Measurements from ENCODE around the gene SLC6A18. TPM values are rescaled to one million over a fixed set of nuclear protein-coding genes. Genes with fewer than 3 reads are reported as not detected.

SLC6A18 gene
- total RNA-seq, 1 experiment from 2014 or later: not detected

- ChIA-PET POLR2A (no interaction called here), CTCF (no interaction called here)
- ATAC-seq (no peak), DNase-seq (ENCODE audit: low read depth, low spot score) (no peak)
- Histone ChIP-seq H3K27ac (ENCODE audit: low read length) (no peak overlapping the region), H3K4me3 (ENCODE audit: low read depth in 2 of 2, low read length in 2 of 2) (no peak overlapping the region), H3K9me3 (ENCODE audit: control insufficient read depth, insufficient read depth, low read depth, low read length) (no peaks in the 10 kb centered on the region), H3K36me3 (ENCODE audit: control insufficient read depth, insufficient read depth, low read length) (no peaks in the 10 kb centered on the region), H3K27me3 (ENCODE audit: control insufficient read depth, insufficient read depth, low read length) (no peaks in the 10 kb centered on the region), H3K4me1 (ENCODE audit: control insufficient read depth, insufficient read depth, low read length) (no peaks in the 10 kb centered on the region)
- no TSS peak for BruUV-seq (replicated peaks)
- in situ Hi-C loops (cut with HindIII; ENCODE audit: low pct_unique_long_range_greater_than_20kb, low sequenced_read_pairs) (no loop called here), intact Hi-C loops (cut with micrococcal nuclease; ENCODE audit: unreplicated experiment) (no loop called here)
- TF ChIP-seq REST (IDR thresholded peaks at IDR 0.05; ENCODE audit: insufficient read depth in 1 of 2, low read depth in 2 of 2, low read length in 1 of 2): no peak
- no peak for TF ChIP-seq POLR2AphosphoS5 (IDR thresholded peaks at IDR 0.05; ENCODE audit: low read depth, low read length)
- no peak for TF ChIP-seq CTCF (IDR thresholded peaks at IDR 0.05)
- no peak for TF ChIP-seq TCF7L2 (IDR thresholded peaks at IDR 0.05; ENCODE audit: low read depth, low read length)
- no peak for TF ChIP-seq SIN3A (IDR thresholded peaks at IDR 0.05; ENCODE audit: borderline replicate concordance, insufficient read depth, low read depth, low read length)
Measured at GRCh38 chr5:1253456-1254105, 28.4 kb downstream of the SLC6A18 start.

- ATAC-seq: no peak
- DNase-seq (ENCODE audit: low read depth, low spot score): no peak
- CTCF ChIA-PET: interaction anchor here (0.5 kb wide), 1 partner anchor 18 kb away, joined by 4 read pairs; no protein-coding TSS in a partner anchor
- Histone ChIP-seq H3K27ac (ENCODE audit: low read length) (no peak overlapping the region), H3K27me3 (ENCODE audit: control insufficient read depth, insufficient read depth, low read length) (no peaks in the 10 kb centered on the region), H3K4me1 (ENCODE audit: control insufficient read depth, insufficient read depth, low read length) (no peaks in the 10 kb centered on the region), H3K9me3 (ENCODE audit: control insufficient read depth, insufficient read depth, low read depth, low read length) (no peaks in the 10 kb centered on the region), H3K36me3 (ENCODE audit: control insufficient read depth, insufficient read depth, low read length) (no peaks in the 10 kb centered on the region), H3K4me3 (ENCODE audit: low read depth in 2 of 2, low read length in 2 of 2) (no peak overlapping the region)
- no peak for TF ChIP-seq SIN3A (IDR thresholded peaks at IDR 0.05; ENCODE audit: borderline replicate concordance, insufficient read depth, low read depth, low read length)
- in situ Hi-C loops (cut with HindIII; ENCODE audit: low pct_unique_long_range_greater_than_20kb, low sequenced_read_pairs) (no loop called here), intact Hi-C loops (cut with micrococcal nuclease; ENCODE audit: unreplicated experiment) (no loop called here)
- POLR2A ChIA-PET: no interaction called here
- no TSS peak for BruUV-seq (replicated peaks)
Measured at GRCh38 chr5:1254196-1254595, 29.0 kb downstream of the SLC6A18 start.

DNA sequence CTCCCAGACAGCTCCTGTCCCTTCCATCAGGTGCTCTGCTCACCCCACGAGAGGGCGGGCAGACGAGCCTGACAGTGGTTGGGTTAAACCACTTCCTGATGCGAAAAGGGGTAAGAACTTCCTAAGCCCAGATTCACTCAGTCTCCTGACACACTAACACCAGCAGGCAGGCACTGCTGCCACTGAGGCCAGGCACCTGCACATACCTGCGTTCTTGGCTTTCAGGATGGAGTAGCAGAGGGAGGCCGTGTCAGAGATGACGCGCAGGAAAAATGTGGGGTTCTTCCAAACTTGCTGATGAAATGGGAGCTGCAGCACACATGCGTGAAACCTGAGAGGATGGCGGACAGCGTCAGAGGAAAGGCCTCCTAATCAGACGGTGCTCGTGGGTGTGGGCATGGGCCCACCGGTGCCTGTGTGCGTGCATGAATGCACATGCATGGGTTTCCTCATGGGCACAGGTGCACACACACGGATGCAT is 29.9 kb downstream of the SLC6A18 start:
- intact Hi-C loops (cut with micrococcal nuclease; ENCODE audit: unreplicated experiment): no loop called here
- in situ Hi-C loops (cut with HindIII; ENCODE audit: low pct_unique_long_range_greater_than_20kb, low sequenced_read_pairs): no loop called here
- Histone ChIP-seq H3K27ac (ENCODE audit: low read length) (no peak overlapping the region), H3K4me1 (ENCODE audit: control insufficient read depth, insufficient read depth, low read length) (no peaks in the 10 kb centered on the region), H3K36me3 (ENCODE audit: control insufficient read depth, insufficient read depth, low read length) (no peaks in the 10 kb centered on the region), H3K9me3 (ENCODE audit: control insufficient read depth, insufficient read depth, low read depth, low read length) (no peaks in the 10 kb centered on the region), H3K27me3 (ENCODE audit: control insufficient read depth, insufficient read depth, low read length) (no peaks in the 10 kb centered on the region), H3K4me3 (ENCODE audit: low read depth in 2 of 2, low read length in 2 of 2) (no peak overlapping the region)
- ATAC-seq: no peak
- ChIA-PET CTCF (no interaction called here), POLR2A (no interaction called here)
- BruUV-seq (replicated peaks): no TSS peak
- no peak for TF ChIP-seq SIN3A (IDR thresholded peaks at IDR 0.05; ENCODE audit: borderline replicate concordance, insufficient read depth, low read depth, low read length)
- no peak for TF ChIP-seq TCF7L2 (IDR thresholded peaks at IDR 0.05; ENCODE audit: low read depth, low read length)
- TF ChIP-seq CTCF (IDR thresholded peaks at IDR 0.05): no peak
- TF ChIP-seq POLR2AphosphoS5 (IDR thresholded peaks at IDR 0.05; ENCODE audit: low read depth, low read length): no peak
- no peak for TF ChIP-seq REST (IDR thresholded peaks at IDR 0.05; ENCODE audit: insufficient read depth in 1 of 2, low read depth in 2 of 2, low read length in 1 of 2)
- no peak for DNase-seq (ENCODE audit: low read depth, low spot score)

All from Panc1 (cell line).